ENCODE data around the gene GNLY. TPM values are rescaled to one million over a fixed set of nuclear protein-coding genes. Genes with fewer than 3 reads are reported as not detected.
"Not testable (repeated sequence)": the region's sequence is repeated elsewhere in the genome, so short reads cannot be mapped to it uniquely, and the experiment has no call there.

GNLY gene
- total RNA-seq, 4 donors from 2014 or later = 1.0 to 5.5 (median 4.3) TPM

DNA sequence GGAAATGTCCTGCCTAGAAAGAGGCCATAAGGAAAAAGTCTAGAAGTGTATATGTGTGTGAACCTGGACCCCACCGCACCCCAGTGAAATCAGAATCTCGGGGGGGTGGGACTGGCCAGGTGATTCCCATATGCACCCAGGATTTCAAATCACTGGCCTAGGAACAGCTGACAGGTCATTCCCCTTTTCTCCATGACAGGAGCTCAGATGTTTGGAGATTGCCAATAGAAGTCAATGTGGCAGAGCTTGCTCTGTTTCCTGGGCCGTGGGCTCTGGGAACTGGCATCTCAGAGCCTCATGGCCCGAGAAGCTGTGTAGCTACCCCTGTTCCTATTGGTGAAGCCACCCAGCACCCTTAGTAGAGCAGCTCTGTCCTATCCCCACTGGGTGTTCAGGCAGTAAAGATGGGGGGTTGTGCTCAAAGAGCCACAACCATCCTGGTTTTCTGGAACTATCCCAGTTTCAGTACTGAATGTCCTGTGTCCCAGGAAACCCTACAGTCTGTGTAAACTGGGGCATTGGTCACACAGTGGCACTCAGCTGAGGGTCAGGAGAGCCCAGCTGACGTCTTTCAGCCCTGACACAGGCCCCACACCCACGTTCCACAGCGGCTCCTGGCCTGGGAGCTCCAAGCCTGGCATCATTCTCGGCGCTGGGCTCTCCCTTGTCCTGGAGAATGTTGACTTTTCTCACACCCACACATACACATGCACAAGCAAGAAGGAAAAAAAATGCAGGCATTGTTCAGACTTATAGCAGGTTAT lies 18.9 kb downstream of the GNLY start:
- ATAC-seq (ENCODE audit: low FRiP score) = peak; percentile 49
- no peak for DNase-seq (ENCODE audit: low spot score)
- TF ChIP-seq, protein P1, sequence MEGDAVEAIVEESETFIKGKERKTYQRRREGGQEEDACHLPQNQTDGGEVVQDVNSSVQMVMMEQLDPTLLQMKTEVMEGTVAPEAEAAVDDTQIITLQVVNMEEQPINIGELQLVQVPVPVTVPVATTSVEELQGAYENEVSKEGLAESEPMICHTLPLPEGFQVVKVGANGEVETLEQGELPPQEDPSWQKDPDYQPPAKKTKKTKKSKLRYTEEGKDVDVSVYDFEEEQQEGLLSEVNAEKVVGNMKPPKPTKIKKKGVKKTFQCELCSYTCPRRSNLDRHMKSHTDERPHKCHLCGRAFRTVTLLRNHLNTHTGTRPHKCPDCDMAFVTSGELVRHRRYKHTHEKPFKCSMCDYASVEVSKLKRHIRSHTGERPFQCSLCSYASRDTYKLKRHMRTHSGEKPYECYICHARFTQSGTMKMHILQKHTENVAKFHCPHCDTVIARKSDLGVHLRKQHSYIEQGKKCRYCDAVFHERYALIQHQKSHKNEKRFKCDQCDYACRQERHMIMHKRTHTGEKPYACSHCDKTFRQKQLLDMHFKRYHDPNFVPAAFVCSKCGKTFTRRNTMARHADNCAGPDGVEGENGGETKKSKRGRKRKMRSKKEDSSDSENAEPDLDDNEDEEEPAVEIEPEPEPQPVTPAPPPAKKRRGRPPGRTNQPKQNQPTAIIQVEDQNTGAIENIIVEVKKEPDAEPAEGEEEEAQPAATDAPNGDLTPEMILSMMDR (IDR thresholded peaks at IDR 0.05) = no peak

DNA sequence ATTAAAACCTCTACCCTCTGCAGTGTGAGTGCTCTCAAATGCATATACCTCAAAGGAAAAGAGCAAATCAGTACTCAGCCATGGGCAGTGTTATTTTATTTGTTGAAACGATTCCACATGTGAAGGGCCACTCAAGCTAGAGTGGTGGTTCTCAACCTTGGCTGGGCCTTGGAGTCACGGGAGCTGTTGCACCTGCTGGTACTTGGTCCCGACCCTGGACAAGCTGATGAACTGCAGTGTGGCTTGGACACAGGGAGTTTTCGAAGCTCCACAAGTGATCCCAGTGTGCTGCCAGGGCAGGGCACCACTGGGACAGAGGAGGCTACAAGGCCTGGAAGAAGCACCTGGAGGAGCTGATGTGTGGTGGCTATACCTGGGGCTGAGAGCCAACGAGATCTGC lies 19.7 kb downstream of the GNLY start:
- ATAC-seq (ENCODE audit: low FRiP score) (no peak), DNase-seq (ENCODE audit: low spot score) (no peak)

DNA sequence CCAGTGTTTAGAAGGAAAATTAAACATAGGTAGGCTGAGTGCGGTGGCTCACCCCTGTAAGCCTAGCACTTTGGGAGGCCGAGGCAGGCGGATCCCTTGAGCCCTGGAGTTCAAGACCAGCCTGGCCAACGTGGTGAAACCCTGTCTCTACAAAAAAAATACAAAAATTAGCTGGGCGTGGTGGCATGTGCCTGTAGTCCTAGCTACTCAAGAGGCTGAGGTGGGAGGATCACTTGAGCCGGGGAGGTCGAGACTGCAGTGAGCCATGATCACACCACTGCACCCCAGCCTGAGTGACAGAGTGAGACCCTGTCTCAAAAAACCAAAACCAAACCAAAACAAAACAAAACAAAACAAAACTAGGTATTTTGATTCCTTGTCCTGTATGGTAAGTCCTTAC lies 20.3 kb downstream of the GNLY start:
- not testable (repeated sequence) for ATAC-seq (ENCODE audit: low FRiP score); DNase-seq (ENCODE audit: low spot score)

More for the DNA sequence above, 19.7 kb downstream of the GNLY start:
- TF ChIP-seq, protein P1 (IDR thresholded peaks at IDR 0.05) = no peak

DNA sequence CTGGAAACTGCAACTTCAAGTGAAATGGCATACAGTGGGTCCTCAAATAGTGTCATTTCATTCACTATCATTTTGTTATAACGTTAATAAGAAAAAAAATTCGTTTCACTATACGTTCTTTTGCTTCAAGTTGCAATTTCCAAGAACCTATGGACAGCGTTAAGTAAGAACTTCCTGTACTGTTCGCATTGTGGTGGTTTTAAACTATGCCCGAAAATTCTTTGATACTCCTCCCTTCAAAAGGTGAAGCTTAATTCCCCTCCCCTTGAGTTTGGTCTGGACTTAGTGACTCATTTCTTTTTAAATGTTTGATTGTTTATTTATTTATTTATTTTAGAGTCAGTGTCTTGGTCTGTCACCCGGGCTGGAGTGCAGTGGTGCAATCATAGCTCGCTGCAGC lies 20.7 kb downstream of the GNLY start:
- TF ChIP-seq, protein P1 (IDR thresholded peaks at IDR 0.05) = no peak
- ATAC-seq (ENCODE audit: low FRiP score) = no peak

DNA sequence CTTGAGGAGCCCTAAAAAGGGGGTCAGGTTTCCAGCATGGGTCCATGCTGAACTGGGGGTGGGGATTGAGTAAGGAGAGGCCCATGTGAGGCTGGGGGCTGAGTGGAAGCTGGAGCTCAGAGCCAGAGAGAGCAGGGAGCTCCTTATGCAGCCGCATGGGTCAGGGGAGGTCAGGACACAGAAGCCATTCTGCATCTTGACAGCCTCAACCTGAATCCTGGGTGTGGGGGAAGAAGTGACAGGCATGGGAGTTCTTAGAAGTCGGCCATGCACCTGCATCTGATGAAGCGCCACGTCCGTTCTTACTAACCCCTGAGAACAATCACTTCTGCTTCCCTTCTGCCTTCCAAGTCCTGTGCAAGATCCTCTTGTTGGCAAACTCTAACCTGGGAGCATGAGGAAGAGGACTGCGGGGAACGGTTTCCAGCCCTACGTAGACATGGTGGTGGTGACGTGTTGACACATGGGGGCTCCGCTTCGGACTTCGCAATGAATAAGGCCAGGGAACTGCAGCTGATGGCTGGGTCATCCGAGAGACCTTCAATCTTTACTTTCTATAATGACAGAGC lies 22.3 kb downstream of the GNLY start:
- ATAC-seq (ENCODE audit: low FRiP score) = no peak
- TF ChIP-seq, protein P1 (IDR thresholded peaks at IDR 0.05) = no peak
- DNase-seq (ENCODE audit: low spot score) = no peak

More for the DNA sequence above, 20.7 kb downstream of the GNLY start:
- DNase-seq (ENCODE audit: low spot score) = no peak

DNA sequence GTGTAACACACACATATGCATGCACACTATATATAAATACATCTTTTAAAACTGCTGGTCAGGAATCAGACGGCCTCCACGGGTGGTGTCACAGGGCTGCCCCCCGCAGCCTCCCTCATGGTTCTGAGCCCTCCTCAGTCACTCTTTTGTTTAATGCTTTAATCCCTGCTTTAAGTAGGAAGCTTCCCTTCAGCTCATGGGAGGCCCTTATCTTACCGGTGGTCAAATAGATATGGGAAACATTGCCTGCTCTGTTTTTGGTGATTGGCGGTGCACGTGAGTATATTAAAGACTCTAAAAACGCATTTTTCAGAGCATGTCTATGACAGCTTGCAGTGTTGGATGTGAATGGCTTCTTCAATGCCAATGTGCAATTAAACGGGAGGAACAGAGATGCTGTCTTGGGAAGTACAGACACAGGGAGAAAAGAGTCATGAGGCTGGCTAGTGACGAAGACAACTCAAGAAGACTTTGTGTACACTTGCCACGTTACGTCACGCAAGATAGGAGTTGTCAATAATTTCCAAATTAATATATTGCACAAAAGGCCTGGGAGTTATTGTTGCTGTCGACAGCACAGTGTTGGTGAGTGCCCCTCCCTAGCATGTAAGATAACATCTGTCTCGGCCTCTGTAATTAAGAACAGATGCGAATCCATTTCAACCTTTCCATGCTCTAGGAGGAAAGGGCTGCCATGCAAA lies 23.3 kb downstream of the GNLY start:
- TF ChIP-seq, protein P1 (IDR thresholded peaks at IDR 0.05) = no peak
- DNase-seq (ENCODE audit: low spot score) (no peak), ATAC-seq (ENCODE audit: low FRiP score) (no peak)

DNA sequence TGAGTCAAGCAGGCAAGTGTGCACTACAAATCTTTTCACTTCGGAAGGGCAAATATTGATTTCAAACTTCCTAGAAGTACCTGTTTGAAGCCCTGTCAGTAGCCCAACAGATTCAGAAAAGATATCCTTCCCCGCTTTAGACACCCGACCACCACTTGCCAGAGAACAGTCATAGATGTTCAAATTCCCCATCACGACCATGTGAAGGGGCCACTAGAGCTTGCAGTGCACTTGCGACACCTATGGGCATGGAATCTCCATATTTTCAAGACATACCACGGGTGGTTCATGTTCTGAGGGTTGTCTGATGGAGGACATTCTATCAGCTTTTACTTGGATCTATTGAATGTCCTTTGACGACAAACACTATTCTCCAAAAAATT lies 23.8 kb downstream of the GNLY start:
- TF ChIP-seq, protein P1 (IDR thresholded peaks at IDR 0.05) = no peak
- no peak for ATAC-seq (ENCODE audit: low FRiP score)

More for the DNA sequence above, 23.8 kb downstream of the GNLY start:
- DNase-seq (ENCODE audit: low spot score) = no peak
